Calu3 (cell line): ENCODE results near the gene ALDH6A1. TPM values are rescaled to one million over a fixed set of nuclear protein-coding genes. Genes with fewer than 3 reads are reported as not detected.

ENCODE experiments used
- BruUV-seq: library from RNA; stranded (reverse); fragments of 400-500 nt; replicated peaks from 2 replicates; lab custom pipeline; 2021; lab: Mats Ljungman, UMichigan
- CTCF ChIA-PET: fragments of 300-600 bp; sonication (Branson Sonifier 250); formaldehyde crosslinking; loops from one replicate; lab custom pipeline; 2022; ENCODE audit warnings: antibody characterized with exemption; lab: Charles Lee
- DNase-seq: peaks from one replicate; pipeline ENCODE4 v3.0.0; 2022
- H3K27ac Mint-ChIP-seq: one replicate; pipeline ENCODE4 v1.8.0; 2022; ENCODE audit warnings: mixed read lengths; ENCODE audit not compliant: unreplicated experiment
- H3K27me3 Mint-ChIP-seq: one replicate; pipeline ENCODE4 v1.8.0; 2022; ENCODE audit warnings: mixed read lengths; ENCODE audit not compliant: unreplicated experiment
- H3K36me3 Mint-ChIP-seq: one replicate; pipeline ENCODE4 v1.8.0; 2022; ENCODE audit warnings: mild to moderate bottlenecking, moderate library complexity, mixed read lengths; ENCODE audit not compliant: insufficient read depth, unreplicated experiment
- H3K4me1 Mint-ChIP-seq: one replicate; pipeline ENCODE4 v1.8.0; 2022; ENCODE audit warnings: mild to moderate bottlenecking, low read depth, mixed read lengths; ENCODE audit not compliant: unreplicated experiment
- H3K4me3 Mint-ChIP-seq: one replicate; pipeline ENCODE4 v1.8.0; 2022; ENCODE audit warnings: mild to moderate bottlenecking, low read depth, moderate library complexity, mixed read lengths; ENCODE audit not compliant: unreplicated experiment
- H3K9me3 Mint-ChIP-seq: one replicate; pipeline ENCODE4 v1.8.0; 2022; ENCODE audit warnings: low read depth, mixed read lengths; ENCODE audit not compliant: unreplicated experiment
- CTCF ChIP-seq: fragments of 200-600 bp; IDR thresholded peaks from one replicate; pipeline ENCODE4 v1.8.0; 2022; ENCODE audit warnings: antibody characterized with exemption; ENCODE audit not compliant: unreplicated experiment
- intact Hi-C: fragments of 100-400 bp; cut with micrococcal nuclease; formaldehyde crosslinking; loops from one replicate; pipeline ENCODE4 v1.10.0; 2022; ENCODE audit not compliant: unreplicated experiment
- total RNA-seq: library from RNA; stranded (reverse); gene quantifications from 2 replicates; pipeline ENCODE4 v1.2.3, GENCODE V29; 2022

Gene ALDH6A1
- total RNA-seq, 1 experiment from 2014 or later, result 17.2 TPM

DNA sequence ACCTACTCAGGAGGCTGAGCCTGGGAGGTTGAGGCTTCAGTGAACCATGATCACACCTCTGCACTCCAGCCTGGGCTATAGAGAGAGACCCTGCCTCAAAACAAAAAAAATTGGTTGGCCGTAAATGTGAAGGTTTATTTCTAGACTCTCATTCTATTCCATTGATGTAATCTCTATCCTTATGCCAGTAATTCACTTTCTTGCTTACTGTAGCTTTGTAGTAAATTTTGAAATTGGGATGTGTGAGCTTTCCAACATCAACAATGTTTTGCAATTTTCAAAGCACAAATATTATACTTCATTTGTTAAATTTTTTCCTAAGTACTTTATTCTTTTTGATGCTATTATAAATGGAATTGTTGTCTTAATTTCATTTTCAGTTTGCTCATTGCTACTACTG, 25.1 kb upstream of the ALDH6A1 start:
- TF ChIP-seq CTCF, result no peak
- H3K27me3 Mint-ChIP-seq, result no peaks in the 10 kb centered on the region
- H3K36me3 Mint-ChIP-seq, result peaks cover 8% of the 10 kb centered on the region
- BruUV-seq, result no TSS peak
- intact Hi-C loops, result no loop called here
- H3K4me3 Mint-ChIP-seq, result no peak overlapping the region
- no peaks in the 10 kb centered on the region for H3K9me3 Mint-ChIP-seq
- no peaks in the 10 kb centered on the region for H3K4me1 Mint-ChIP-seq
- H3K27ac Mint-ChIP-seq, result no peak overlapping the region
- CTCF ChIA-PET, result interaction anchor here (0.6 kb wide), 1 partner anchor 11 kb away, joined by 5 read pairs; no protein-coding TSS in a partner anchor
- DNase-seq, result no peak

- no peak overlapping the region for H3K27ac Mint-ChIP-seq
- no peaks in the 10 kb centered on the region for H3K36me3 Mint-ChIP-seq
- CTCF ChIA-PET, result no interaction called here
- BruUV-seq, result no TSS peak
- no peaks in the 10 kb centered on the region for H3K9me3 Mint-ChIP-seq
- no peaks in the 10 kb centered on the region for H3K4me1 Mint-ChIP-seq
- H3K27me3 Mint-ChIP-seq, result no peaks in the 10 kb centered on the region
- intact Hi-C loops, result no loop called here
- TF ChIP-seq CTCF, result no peak
- H3K4me3 Mint-ChIP-seq, result no peak overlapping the region
- DNase-seq, result no peak
Measured at GRCh38 chr14:74105381-74105780, 21.1 kb upstream of the ALDH6A1 start.

DNA sequence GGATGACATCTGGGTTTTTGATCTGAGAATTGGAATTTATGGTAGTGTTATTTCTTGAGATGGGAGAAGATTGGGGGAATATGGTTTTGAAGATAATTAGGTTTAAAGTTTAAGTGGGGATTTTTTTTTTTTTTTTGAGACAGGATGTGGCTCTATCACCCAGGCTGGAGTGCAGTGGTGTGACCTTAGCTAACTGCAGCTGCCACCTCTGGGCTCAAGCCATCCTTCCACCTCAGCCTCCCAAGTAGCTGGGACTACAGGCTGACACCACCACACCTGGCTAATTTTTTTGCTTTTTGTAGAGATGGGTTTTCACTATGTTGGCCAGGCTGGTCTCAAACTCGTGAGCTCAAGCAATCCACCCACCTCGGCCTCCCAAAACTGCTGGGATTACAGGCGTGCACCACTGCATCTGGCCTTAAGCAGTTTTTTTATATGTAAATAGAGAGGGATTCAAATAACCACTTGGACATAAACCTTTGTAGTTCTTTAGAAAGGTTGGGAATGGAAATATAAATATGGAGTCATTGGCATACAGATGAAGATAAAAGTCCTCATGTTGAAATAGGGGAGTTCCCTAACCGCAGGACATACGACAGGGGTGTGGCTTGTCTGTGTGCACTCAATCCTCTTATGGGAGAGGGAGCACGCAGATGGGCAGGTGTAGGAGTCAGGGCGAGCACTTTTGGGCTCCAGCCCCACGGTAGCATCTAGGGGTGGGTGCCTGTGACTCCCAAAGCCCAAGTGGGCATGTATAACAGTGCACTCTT, 5.2 kb upstream of the ALDH6A1 start:
- Mint-ChIP-seq H3K27ac (no peak overlapping the region), H3K4me3 (no peak overlapping the region), H3K27me3 (no peaks in the 10 kb centered on the region), H3K4me1 (no peaks in the 10 kb centered on the region), H3K9me3 (no peaks in the 10 kb centered on the region), H3K36me3 (peaks cover 14% of the 10 kb centered on the region)
- BruUV-seq, result no TSS peak
- intact Hi-C loops, result no loop called here
- TF ChIP-seq CTCF, result no peak
- DNase-seq, result no peak
- CTCF ChIA-PET, result interaction anchor here (0.6 kb wide), 1 partner anchor 1566 kb away, joined by 5 read pairs; no protein-coding TSS in a partner anchor

DNA sequence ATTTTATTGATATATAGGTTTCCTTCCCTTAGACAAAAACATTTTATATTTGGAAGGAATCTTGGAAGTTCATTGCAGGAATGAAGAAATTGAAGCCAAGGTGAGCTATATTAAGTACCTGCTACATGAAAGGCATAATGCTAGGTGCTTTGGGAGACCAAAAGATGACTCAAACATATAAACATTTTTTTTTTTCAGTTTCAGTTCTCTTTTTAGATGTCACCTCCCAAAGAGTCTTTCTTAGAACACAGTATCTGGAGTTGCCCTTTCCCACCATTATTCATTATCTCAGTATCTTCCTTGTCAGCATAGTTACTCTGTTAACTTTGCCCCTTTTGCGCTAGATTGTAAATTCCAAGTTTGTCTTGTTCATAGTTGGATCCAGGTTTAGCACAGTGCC, 1.6 kb upstream of the ALDH6A1 start:
- no TSS peak for BruUV-seq
- Mint-ChIP-seq H3K9me3 (no peaks in the 10 kb centered on the region), H3K4me3 (peak overlapping the region; percentile 93), H3K36me3 (peaks cover 23% of the 10 kb centered on the region), H3K4me1 (peaks cover 11% of the 10 kb centered on the region), H3K27me3 (no peaks in the 10 kb centered on the region), H3K27ac (no peak overlapping the region)
- intact Hi-C loops, result no loop called here
- no peak for DNase-seq
- CTCF ChIA-PET, result interaction anchor here (1.1 kb wide), 1 partner anchor 294 kb away, joined by 3 read pairs; no protein-coding TSS in a partner anchor
- TF ChIP-seq CTCF, result no peak
